PC-9 (cell line): ENCODE measurements around the gene ERMARD. TPM values are rescaled to one million over a fixed set of nuclear protein-coding genes. Genes with fewer than 3 reads are reported as not detected.

Source experiments
- BruUV-seq: library from RNA; stranded (reverse); fragments of 400-500 nt; replicated peaks from 2 replicates; lab custom pipeline; 2021; lab: Mats Ljungman, UMichigan
- CTCF ChIA-PET: fragments of 300-600 bp; sonication (Branson Sonifier 250); formaldehyde crosslinking; loops from one replicate; lab custom pipeline; 2022; ENCODE audit warnings: antibody characterized with exemption; lab: Charles Lee
- POLR2A ChIA-PET: fragments of 300-600 bp; sonication (Branson Sonifier 250); formaldehyde crosslinking; loops from one replicate; lab custom pipeline; 2022; ENCODE audit warnings: antibody characterized with exemption; ENCODE audit not compliant: unreplicated experiment; lab: Charles Lee
- DNase-seq, 2 experiments: peaks; one replicate each; pipeline versions ENCODE4 v3.0.0 to v3.0.0-alpha.2; 2015 to 2022; ENCODE audit warnings: mixed read lengths in 1 of 2
- H2AFZ ChIP-seq: fragments of 200-600 bp; sonication (generic); 2 replicates; pipeline ENCODE4 v1.8.1; 2017; ENCODE audit warnings: antibody characterized with exemption
- H3F3A ChIP-seq: fragments of 200-600 bp; sonication (generic); 2 replicates; pipeline ENCODE4 v1.8.1; 2017; ENCODE audit warnings: antibody characterized with exemption, mild to moderate bottlenecking, low read depth; ENCODE audit not compliant: insufficient read depth
- H3K27ac ChIP-seq: fragments of 200-600 bp; sonication (generic); 2 replicates; pipeline ENCODE4 v1.6.1; 2016; ENCODE audit warnings: mixed run types
- H3K27me3 ChIP-seq: fragments of 200-600 bp; sonication (generic); 2 replicates; pipeline ENCODE4 v1.6.1; 2016; ENCODE audit warnings: low read depth, mixed run types; ENCODE audit not compliant: insufficient read depth
- H3K36me3 ChIP-seq: fragments of 200-600 bp; sonication (generic); 2 replicates; pipeline ENCODE4 v1.6.1; 2016; ENCODE audit warnings: low read depth, mixed run types
- H3K4me1 ChIP-seq: fragments of 200-600 bp; sonication (generic); replicated peaks from 2 replicates; pipeline ENCODE4 v1.6.1; 2016; ENCODE audit warnings: mixed run types; ENCODE audit not compliant: insufficient read depth
- H3K4me2 ChIP-seq: fragments of 200-600 bp; sonication (generic); 2 replicates; pipeline ENCODE4 v1.6.1; 2017; ENCODE audit warnings: mixed run types
- H3K4me3 ChIP-seq: fragments of 200-600 bp; sonication (generic); 2 replicates; pipeline ENCODE4 v1.6.1; 2016; ENCODE audit warnings: mixed run types
- H3K79me2 ChIP-seq: fragments of 200-600 bp; sonication (generic); 2 replicates; pipeline ENCODE4 v1.6.1; 2017; ENCODE audit warnings: low read depth, mixed run types
- H3K9me2 ChIP-seq: fragments of 200-600 bp; sonication (generic); 2 replicates; pipeline ENCODE4 v1.8.1; 2017; ENCODE audit warnings: mild to moderate bottlenecking; ENCODE audit not compliant: insufficient read depth
- H3K9me3 ChIP-seq: fragments of 200-600 bp; sonication (generic); 2 replicates; pipeline ENCODE4 v1.8.1; 2016; ENCODE audit warnings: low read depth; ENCODE audit not compliant: insufficient read depth
- H4K20me1 ChIP-seq: fragments of 200-600 bp; sonication (generic); 2 replicates; pipeline ENCODE4 v1.8.1; 2017; ENCODE audit not compliant: insufficient read depth
- EZH2 ChIP-seq: fragments of 200-600 bp; sonication (generic); IDR thresholded peaks from 2 replicates; pipeline ENCODE4 v1.8.0; 2017; ENCODE audit warnings: antibody characterized with exemption, low read depth
- intact Hi-C: fragments of 100-400 bp; cut with micrococcal nuclease; formaldehyde crosslinking; loops from one replicate; pipeline ENCODE4 v1.10.0; 2022; ENCODE audit not compliant: unreplicated experiment
- total RNA-seq: library from RNA; stranded (reverse); gene quantifications from 2 replicates; pipeline ENCODE4 v1.2.3, GENCODE V29; 2021
- TF ChIP-seq, protein P1 (sequence below): fragments of 200-600 bp; sonication (generic); conservative IDR thresholded peaks from 2 replicates; pipeline ENCODE4 v1.6.1; 2017; ENCODE audit warnings: mixed run types, antibody characterized with exemption, mild to moderate bottlenecking, moderate library complexity

ERMARD gene
- total RNA-seq, 1 experiment from 2014 or later: 19.3 TPM

DNA sequence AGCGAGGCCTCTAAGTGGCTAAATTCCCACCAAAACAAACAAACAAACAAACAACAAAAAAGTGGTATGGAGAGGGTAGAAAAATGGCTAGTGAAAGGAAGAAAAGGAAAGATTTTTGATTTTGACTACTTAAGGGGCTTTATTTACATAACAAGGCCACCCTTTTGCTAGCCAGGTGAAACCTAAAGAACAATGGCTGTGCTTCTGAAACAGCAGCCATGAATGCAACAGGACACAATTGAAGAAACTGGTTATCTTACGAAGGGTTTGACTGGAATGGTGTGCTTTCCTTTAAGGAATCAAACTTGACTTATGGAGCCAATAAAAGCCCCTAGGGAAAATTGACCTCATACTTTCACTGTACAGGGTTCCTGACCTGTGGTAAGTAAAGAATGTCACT, 68.9 kb downstream of the ERMARD start:
- H3K4me3 ChIP-seq: no peak overlapping the region
- intact Hi-C loops: no loop called here
- no peak overlapping the region for H3K4me2 ChIP-seq
- no peaks in the 10 kb centered on the region for H3K9me2 ChIP-seq
- DNase-seq: no peak
- H3K4me1 ChIP-seq: no peaks in the 10 kb centered on the region
- no peaks in the 10 kb centered on the region for H3K36me3 ChIP-seq
- H2AFZ ChIP-seq: no peak overlapping the region
- ChIA-PET CTCF (no interaction called here), POLR2A (no interaction called here)
- no peaks in the 10 kb centered on the region for H3K79me2 ChIP-seq
- H4K20me1 ChIP-seq: no peaks in the 10 kb centered on the region
- no peaks in the 10 kb centered on the region for H3K9me3 ChIP-seq
- BruUV-seq: no TSS peak
- TF ChIP-seq, protein P1, sequence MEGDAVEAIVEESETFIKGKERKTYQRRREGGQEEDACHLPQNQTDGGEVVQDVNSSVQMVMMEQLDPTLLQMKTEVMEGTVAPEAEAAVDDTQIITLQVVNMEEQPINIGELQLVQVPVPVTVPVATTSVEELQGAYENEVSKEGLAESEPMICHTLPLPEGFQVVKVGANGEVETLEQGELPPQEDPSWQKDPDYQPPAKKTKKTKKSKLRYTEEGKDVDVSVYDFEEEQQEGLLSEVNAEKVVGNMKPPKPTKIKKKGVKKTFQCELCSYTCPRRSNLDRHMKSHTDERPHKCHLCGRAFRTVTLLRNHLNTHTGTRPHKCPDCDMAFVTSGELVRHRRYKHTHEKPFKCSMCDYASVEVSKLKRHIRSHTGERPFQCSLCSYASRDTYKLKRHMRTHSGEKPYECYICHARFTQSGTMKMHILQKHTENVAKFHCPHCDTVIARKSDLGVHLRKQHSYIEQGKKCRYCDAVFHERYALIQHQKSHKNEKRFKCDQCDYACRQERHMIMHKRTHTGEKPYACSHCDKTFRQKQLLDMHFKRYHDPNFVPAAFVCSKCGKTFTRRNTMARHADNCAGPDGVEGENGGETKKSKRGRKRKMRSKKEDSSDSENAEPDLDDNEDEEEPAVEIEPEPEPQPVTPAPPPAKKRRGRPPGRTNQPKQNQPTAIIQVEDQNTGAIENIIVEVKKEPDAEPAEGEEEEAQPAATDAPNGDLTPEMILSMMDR: no peak
- no peak for TF ChIP-seq EZH2
- peaks cover 94% of the 10 kb centered on the region for H3K27me3 ChIP-seq
- H3K27ac ChIP-seq: no peak overlapping the region
- no peaks in the 10 kb centered on the region for H3F3A ChIP-seq

DNA sequence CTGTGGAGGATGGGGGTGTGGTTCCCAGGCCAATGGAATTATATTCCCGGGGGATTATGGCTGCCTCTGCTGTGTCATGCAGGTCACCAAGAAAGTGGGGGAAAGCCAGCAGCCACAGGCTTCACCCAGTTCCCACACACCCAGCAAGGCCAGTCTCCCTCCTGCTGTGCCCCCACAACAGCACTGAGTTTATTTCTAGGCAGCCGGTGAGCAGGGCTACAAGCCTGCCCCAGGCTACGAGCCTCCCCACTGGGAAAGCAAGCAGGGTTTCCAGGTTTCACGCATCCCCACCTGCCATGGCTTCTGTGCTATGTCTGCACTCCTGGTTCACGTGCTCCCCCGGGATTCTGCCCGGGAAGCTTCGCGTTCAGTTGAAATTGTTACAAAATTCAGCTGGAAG, 72.6 kb downstream of the ERMARD start:
- Histone ChIP-seq H3K27ac (no peak overlapping the region), H3K4me1 (no peaks in the 10 kb centered on the region), H3K27me3 (peaks cover 90% of the 10 kb centered on the region), H3K36me3 (no peaks in the 10 kb centered on the region), H3K4me3 (no peak overlapping the region), H3K9me2 (no peaks in the 10 kb centered on the region), H3K9me3 (no peaks in the 10 kb centered on the region), H2AFZ (no peak overlapping the region), H3F3A (no peaks in the 10 kb centered on the region), H3K79me2 (no peaks in the 10 kb centered on the region), H3K4me2 (no peak overlapping the region), H4K20me1 (no peaks in the 10 kb centered on the region)
- intact Hi-C loops: no loop called here
- DNase-seq: no peak
- ChIA-PET CTCF (no interaction called here), POLR2A (no interaction called here)
- BruUV-seq: no TSS peak
- TF ChIP-seq, protein P1: no peak
- no peak for TF ChIP-seq EZH2

DNA sequence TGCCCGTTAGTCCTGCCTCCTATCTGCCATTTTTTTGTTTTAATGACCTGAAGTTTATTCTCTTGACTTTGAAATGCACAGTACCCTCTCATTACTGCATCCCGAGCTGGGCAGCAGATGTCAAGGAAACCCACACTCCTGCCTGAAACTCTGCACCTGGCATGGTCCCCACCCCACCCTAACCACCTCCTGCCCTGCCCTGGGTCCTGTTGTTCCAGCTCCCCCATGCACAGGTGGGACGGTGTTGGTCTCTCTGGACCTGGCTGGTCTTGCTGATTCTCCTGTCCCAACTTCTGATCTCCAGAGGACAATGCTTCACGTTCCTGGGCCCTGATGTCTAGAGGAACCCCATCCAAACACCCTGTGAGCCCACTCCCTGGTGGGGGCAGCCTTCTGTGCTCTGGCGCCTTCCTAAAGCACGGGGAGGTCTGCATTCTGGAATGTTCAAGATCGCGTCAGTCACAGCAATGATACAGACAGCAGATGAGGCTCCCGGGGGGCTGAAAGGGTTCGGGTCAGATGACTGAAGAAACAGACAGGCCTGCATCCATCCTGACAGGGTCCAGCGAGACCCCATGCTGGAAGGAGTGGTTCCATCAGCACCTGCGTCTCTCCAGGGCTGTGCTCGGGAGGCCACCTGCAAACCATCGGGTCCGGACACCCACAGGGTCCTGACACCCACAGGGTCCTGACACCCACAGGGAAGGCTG, 73.6 kb downstream of the ERMARD start:
- Histone ChIP-seq H3K27ac (no peak overlapping the region), H3F3A (no peaks in the 10 kb centered on the region), H3K4me3 (no peak overlapping the region), H3K4me2 (no peak overlapping the region), H3K36me3 (no peaks in the 10 kb centered on the region), H3K9me3 (no peaks in the 10 kb centered on the region), H4K20me1 (no peaks in the 10 kb centered on the region), H3K9me2 (no peaks in the 10 kb centered on the region), H3K79me2 (no peaks in the 10 kb centered on the region), H3K27me3 (peaks cover 88% of the 10 kb centered on the region), H3K4me1 (no peaks in the 10 kb centered on the region), H2AFZ (no peak overlapping the region)
- CTCF ChIA-PET: no interaction called here
- TF ChIP-seq EZH2: no peak
- TF ChIP-seq, protein P1: no peak
- POLR2A ChIA-PET: no interaction called here
- no peak for DNase-seq
- no TSS peak for BruUV-seq
- intact Hi-C loops: no loop called here
